Stimulated activated CD8-positive, alpha-beta memory T cell treated with anti-CD3 and anti-CD28 coated beads, Interleukin-12 subunit alpha, Interleukin-12 subunit beta, amount 100 ng/mL, for 24 hours (primary cell): ENCODE measurements around the gene TRAF3.

Experiments used
- DNase-seq: peaks from one replicate; pipeline ENCODE4 v3.0.0-alpha.2; 2020; ENCODE audit errors: extremely low read depth

Gene TRAF3

DNA sequence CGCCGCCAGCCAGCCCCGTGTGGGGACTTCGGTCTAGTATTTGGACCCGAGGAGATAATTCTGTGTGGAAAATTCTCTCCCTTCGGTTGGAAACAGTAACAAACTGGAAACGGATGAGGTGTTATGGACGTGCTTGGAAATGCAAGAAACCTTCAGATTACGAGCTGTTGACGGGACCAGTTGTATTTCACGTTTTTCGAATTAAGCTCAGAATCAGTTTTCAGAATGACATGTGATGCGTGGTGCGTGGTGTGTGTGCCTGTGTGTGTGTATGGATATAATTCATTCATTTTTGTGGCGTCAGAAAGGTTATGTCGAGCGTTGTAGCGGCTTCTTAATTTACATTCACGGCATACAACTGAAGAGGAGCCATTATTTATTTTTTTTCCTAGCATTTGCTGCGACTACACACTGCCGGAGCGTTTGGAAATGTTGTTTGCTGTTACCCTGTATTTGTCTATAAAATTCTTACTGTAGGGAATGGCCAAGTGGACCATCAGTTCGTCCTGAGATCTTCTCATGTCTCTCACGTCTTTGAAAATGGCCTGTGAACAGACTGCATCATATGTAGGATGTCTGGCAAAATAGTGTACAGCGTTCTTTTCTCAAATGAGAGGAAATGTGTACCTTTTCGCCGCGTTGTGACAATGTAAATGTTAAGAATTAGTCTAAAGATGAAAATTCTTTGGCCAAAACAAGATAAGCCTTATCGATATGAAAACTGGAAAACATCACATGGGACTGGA is 1.3 kb downstream of the TRAF3 start:
- no peak for DNase-seq

- DNase-seq = no peak
Measured at GRCh38 chr14:102779084-102779462, 1.8 kb downstream of the TRAF3 start.

- DNase-seq = no peak
Measured at GRCh38 chr14:102779574-102780315, 2.5 kb downstream of the TRAF3 start.

DNA sequence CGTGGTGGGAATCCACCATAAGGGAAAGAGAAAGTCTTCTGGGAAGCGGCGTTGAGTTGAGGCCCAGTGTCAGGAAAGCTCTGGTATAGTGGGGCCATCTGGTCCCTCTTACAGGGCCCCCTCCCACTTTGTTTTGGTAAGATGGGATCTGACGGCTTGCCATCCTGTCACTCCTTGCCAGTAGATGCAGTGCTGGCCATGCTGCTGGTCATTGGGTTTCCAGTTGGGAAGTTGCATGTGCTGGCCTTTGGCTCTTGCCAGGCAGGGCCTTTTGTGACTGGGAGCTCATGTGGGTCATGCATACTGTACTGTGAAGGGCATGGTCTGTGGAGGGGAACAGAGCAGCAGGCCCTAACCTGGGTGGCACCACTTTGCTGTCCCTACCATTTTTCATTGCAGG is 3.8 kb downstream of the TRAF3 start:
- DNase-seq = no peak

GRCh38 chr14:102782974-102783373 is 5.7 kb downstream of the TRAF3 start:
- no peak for DNase-seq

GRCh38 chr14:102784892-102785594 is 7.8 kb downstream of the TRAF3 start:
- no peak for DNase-seq

DNA sequence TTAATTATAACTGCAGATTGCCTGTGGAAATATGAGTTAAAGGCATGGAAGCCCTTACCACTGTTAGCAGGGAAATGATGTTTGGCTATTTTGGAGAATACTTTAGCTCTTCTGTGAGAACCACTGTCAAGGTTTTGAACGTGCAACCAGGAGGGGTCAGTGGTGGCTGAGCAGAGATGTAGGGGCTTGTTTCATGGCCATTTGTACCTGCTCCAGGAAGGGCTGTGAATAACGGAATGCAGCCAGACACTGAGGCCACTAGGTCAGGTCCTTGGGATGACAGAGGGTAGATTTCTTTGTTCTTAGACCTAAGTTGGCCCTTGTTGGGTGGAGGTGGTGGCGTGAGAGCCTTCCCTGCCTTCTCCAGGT is 8.3 kb downstream of the TRAF3 start:
- no peak for DNase-seq

DNA sequence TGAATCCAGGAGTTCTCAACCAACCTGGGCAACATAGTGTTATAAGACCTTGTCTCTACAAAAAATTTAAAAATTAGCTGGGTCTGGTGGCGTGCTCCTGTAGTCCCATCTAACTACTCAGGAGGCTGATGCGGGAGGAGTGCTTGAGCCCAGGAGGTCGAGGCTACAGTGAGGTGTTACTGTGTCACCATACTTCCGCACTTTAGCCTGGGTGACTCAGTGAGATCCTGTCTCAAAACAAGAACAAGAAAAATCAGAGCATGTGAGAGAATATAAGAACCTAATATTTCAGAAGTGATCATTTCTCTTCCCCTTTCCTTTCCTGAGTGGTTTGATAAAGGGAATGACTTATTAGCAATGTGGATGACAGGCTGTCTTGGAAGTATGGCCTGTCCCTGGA is 9.5 kb downstream of the TRAF3 start:
- DNase-seq = no peak

DNA sequence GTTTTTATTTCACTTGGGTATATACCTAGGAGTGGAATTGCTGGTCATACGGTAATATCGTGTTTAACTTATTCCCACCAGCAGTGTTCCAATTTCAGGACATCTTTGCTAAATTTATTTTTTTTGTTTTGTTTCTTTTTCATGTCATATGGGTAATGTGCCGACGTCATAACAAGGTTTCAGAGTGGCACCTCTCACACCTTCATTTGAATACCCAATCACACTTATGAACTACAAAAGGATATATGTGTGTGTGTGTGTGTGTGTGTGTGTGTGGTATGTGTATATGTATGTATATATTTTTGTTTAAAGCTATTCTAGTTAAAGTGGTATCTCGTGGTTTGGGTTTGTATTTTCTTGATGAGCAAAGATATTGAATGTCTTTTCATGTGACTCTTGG is 12.1 kb downstream of the TRAF3 start:
- DNase-seq = no peak

- no peak for DNase-seq
Measured at GRCh38 chr14:102793531-102794328, 16.5 kb downstream of the TRAF3 start.

GRCh38 chr14:102795060-102795925 is 18.0 kb downstream of the TRAF3 start:
- no peak for DNase-seq

DNA sequence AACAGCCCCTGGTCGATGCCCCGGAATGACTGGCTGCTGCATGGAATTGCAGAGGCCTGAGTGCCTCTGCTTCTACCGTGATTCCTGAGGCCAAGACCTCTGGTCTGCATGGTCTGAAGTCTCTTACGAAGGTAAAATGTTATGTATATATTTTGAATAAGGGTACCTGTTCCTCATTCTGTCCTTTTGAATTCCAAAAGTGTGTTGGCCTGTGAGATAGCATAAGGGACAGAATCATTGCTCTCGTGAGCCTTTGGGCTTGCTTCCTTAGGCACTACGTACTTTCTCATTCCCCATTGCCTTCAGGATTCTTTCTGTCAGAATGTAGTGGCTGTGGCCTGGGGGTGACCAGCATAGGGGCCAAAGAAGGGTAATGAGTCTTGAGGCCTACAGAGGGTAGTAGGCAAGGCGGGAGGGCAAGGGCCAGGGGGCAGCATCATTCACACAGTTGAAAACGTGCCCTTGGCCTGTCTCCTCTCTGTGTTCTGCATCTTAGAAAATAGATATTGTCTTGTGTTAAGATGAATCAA is 19.5 kb downstream of the TRAF3 start:
- no peak for DNase-seq

DNA sequence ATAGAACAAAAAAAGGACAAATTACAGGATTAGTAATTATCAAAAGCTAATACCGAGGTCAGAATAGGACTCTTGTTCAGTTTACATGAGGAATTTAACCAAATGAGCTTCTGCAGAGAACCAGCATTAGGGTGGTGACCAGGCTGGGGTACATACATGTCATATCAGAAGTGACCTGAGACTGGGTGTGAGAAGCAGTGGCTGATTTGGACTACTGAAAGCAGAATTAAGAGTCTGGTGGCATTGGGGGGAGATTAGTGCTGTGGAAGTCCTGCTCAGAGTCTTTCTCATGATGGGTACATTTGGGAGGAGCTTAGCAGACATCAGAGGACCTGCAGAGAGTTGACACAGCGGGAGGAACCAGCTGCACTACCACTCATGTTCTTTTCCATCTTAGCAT is 21.7 kb downstream of the TRAF3 start:
- no peak for DNase-seq

GRCh38 chr14:102799684-102800562 is 22.7 kb downstream of the TRAF3 start:
- DNase-seq = no peak

- no peak for DNase-seq
Measured at GRCh38 chr14:102802834-102803523, 25.7 kb downstream of the TRAF3 start.

DNA sequence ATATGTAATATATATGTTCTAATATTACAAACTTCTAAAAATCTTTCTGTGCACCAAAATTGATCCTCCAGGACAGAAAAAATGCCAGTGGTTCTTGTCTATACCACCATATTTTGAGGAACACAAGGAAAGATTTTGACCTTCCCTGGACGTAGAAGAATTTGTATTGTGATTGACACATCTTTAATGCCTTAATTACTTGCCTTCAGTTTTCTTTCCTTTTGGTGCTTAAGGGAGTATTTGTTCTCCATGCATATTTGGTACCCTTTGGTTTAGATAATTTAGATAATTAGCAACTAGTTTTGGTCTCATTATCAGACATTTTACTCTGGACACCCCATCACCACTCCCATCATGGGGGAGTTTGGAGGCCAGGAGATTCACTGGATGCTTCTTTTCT is 27.6 kb downstream of the TRAF3 start:
- DNase-seq = no peak

DNA sequence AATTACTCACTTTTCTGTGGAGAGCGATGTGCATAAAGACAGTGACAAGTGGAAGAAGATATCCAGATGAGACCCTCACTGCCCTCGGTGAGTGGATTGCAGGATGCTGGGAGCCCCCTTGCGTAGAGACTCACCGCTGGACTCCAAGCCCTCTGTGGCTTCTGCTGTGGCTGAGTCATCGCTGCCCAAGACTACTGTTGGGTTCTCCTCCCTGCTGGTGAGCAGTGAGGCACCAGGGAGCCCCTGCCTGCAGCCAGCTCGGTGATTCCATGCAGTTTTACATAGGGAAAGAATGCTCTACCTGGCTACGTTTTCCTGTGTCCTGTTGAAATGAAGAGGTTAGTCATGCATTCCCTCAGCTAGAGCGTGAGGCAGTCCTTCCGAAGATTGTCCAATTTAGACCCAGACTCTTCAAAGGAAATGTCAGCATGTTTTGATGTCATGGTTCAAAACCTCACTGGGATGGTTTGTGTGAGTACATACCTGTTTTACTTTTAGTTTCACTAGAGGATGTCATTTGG is 28.2 kb downstream of the TRAF3 start:
- no peak for DNase-seq

- DNase-seq = no peak
Measured at GRCh38 chr14:102805941-102806340, 28.7 kb downstream of the TRAF3 start.

- DNase-seq = no peak
Measured at GRCh38 chr14:102806447-102806846, 29.2 kb downstream of the TRAF3 start.
